GM21360 (cell line): ENCODE measurements around the gene MSH4.
"Not testable (repeated sequence)": the region's sequence is repeated elsewhere in the genome, so short reads cannot be mapped to it uniquely, and the experiment has no call there.

Experiments
- ATAC-seq: cut with Tn5 transposase; IDR thresholded peaks from one replicate; pipeline ENCODE4 v1.9.1; 2021; ENCODE audit warnings: mild to moderate bottlenecking, moderate library complexity; ENCODE audit not compliant: unreplicated experiment

MSH4 gene

GRCh38 chr1:75796376-75797272, at the start of gene MSH4:
TSS of gene MSH4 (plus strand) at chr1:75796882. CDS start at chr1:75796986, 104 bp downstream.
- no peak for ATAC-seq

DNA sequence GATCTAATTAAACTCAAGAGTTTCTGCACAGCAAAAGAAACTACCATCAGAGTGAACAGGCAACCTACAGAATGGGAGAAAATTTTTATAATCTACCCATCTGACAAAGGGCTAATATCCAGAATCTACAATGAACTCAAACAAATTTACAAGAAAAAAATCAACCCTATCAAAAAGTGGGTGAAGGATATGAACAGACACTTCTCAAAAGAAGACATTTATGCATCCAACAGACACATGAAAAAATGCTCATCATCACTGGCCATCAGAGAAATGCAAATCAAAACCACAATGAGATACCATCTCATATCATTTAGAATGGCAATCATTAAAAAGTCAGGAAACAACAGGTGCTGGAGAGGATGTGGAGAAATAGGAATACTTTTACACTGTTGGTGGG, 39.5 kb upstream of the MSH4 start:
- not testable (repeated sequence) for ATAC-seq

- ATAC-seq: not testable (repeated sequence)
These were observed 38.1 kb upstream of the MSH4 start for GRCh38 chr1:75758543-75758942.

GRCh38 chr1:75764057-75764655, 32.5 kb upstream of the MSH4 start:
- ATAC-seq: no peak

DNA sequence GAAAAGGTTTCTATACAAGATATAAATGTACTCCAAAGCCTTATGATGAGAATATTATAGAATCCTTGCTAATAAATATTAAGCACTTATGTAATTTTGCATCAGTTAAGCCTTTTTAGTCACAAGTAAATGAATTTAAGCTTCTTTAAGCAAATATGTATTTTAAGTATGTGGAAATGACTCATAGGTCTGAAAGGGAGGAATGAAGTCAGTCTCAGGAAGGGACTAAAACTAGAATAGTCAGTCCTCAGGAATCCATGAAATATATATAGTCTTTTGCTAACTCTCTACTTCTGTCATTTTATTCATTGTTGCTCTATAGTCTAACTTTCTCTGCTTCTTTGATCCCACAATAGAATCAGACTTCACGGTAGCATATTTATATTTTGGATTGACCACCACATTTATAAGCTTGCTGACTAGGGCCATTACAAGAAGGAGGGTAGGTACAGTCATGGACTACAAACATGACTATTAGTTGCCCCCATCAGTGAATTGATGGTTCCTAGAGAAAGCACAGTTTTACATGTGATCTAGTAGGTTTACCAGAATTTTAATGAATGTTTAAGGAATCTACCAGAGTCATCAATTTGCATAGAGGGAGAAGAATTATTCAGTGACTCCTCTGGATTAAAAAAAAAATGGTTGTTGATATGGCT, 30.9 kb upstream of the MSH4 start:
- ATAC-seq: no peak

DNA sequence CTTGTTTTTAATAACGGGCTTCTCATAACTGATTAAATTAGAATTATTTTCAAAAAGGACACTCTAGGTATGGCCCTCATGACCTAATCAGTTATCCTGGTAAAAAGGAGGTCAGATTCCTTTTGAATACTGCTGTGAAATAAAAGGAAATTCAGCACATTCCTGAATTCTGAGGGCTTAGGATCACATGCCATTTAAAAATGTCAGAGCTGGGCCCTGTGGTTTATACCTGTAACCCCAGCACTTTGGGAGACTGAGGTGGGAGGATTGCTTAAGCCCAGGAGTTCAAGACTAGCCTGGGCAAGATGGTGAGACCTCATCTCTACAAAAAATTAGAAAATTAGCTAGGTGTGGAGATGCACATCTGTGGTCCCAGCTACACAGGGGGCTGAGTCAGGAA, 28.7 kb upstream of the MSH4 start:
- ATAC-seq: no peak

- ATAC-seq: no peak
These were observed 25.9 kb upstream of the MSH4 start for GRCh38 chr1:75770761-75771160.

- ATAC-seq: no peak
These were observed 24.7 kb upstream of the MSH4 start for GRCh38 chr1:75771978-75772377.

DNA sequence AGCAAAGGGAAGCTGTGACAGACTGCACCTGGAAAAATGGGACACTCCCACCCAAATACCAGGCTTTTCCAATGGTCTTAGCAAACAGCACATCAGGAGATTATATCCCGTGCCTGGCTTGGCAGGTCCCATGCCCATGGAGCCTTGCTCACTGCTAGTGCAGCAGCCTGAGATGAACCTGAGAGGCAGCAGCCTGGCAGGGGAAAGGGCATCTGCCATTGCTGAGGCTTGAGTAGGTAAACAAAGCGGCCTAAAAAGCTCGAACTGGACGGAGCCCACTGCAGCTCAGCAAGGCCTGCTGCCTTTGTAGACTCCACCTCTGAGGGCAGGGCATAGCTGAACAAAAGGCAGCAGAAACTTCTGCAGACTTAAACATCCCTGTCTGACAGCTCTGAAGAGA, 18.9 kb upstream of the MSH4 start:
- not testable (repeated sequence) for ATAC-seq

GRCh38 chr1:75778694-75779093, 18.0 kb upstream of the MSH4 start:
- not testable (repeated sequence) for ATAC-seq

DNA sequence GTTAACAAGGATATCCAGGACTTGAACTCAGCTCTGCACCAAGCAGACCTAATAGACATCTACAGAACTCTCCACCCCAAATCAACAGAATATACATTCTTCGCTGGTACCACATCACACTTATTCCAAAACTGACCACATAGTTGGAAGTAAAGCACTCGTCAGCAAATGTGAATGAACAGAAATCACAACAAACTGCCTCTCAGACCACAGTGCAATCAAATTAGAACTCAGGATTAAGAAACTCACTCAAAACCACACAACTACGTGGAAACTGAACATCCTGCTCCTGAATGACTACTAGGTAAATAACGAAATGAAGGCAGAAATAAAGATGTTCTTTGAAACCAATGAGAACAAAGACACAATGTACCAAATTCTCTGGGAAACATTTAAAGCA, 16.5 kb upstream of the MSH4 start:
- not testable (repeated sequence) for ATAC-seq

DNA sequence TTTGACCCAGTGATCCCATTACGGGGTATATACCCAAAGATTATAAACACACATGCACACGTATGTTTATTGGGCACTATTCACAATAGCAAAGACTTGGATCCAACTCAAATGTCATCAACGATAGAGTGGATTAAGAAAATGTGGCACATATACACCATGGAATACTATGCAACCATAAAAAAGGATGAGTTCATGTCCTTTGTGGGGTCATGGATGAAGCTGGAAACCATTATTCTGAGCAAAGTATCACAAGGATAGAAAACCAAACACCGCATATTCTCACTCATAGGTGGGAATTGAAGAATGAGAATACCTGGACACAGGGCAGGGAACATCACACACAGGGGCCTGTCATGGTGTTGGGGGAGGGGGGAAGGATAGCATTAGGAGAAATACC, 12.8 kb upstream of the MSH4 start:
- not testable (repeated sequence) for ATAC-seq

DNA sequence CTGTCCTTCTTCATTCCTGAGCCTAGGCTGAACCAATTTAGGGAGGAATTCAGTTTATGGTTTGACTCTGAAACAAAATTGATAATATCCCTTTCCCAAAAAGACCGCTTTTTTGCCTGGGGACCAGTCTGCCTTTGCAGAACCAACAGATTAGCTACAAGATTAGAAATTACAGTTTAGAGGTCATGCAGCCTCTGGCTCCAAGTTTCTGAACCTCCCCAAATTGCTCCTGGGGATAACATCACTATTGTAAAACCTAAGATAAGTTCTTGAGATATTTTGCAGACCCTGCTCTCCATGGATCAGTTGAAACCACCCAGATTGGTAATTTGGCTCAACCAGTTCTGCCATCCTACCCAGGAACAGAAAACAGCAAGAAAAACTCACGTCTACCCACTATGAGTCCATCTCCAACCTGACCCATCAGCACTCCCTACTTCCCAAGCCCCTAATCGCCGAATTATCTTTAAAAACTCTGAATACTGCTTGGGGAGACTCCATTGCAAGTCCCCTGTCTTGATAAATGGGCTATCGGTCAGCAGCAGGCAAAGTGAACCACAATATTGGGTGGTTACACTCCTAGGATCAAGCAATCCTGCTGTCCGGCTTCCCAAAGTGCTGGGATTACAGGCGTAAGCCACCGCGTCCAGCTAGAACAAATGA, 11.2 kb upstream of the MSH4 start:
- ATAC-seq: peak; percentile 9

DNA sequence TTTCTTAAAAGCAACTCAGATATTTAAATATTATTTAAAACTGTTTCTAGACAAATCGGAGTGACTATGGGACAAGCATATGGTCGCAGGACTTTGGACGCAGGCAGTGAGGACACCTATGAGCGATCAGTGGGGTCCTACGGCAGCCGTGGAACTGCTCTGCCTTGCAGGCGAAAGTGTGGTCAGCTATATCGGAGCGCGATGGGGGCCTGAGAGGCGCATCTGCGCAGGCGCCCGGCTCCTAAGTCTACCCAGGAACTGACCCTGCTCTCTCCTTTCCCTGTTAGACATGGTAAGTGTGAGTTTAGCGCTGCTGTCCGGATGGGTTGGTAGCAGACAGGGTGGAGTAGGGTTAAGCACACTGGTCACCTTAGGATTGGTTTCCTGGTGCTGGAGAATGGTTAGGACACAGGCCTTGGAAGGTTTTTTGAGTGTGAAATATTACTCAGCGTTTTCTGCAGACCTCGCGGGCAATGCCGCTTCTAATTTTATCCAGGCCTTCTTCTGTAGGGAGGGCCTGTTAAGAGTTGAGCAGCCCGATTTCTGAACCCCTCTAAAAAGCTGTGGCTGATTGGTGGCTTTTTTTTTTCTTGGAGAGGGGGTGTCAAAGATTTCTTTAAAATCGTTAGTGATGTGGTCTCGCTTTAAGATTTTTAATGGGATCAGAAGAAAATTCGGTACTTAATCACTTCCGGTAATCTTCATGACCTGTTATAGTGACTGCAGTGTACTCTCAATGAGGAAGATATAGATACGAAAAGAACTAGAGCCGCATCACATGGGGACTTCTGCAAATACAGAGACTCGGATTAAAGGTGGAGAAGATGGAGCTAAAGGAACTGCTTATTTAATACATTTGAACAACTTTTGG, 10.5 kb upstream of the MSH4 start, which contains the start of gene RABGGTB:
Gene RABGGTB (plus strand): TSS at position 274 of the 871 bp plus-strand sequence. CDS start 16 bp downstream, at position 290.
- ATAC-seq: peak; percentile 65

- no peak for ATAC-seq
These were observed 9.7 kb upstream of the MSH4 start for GRCh38 chr1:75786901-75787493.

GRCh38 chr1:75787524-75787923, 9.2 kb upstream of the MSH4 start:
- ATAC-seq: no peak

DNA sequence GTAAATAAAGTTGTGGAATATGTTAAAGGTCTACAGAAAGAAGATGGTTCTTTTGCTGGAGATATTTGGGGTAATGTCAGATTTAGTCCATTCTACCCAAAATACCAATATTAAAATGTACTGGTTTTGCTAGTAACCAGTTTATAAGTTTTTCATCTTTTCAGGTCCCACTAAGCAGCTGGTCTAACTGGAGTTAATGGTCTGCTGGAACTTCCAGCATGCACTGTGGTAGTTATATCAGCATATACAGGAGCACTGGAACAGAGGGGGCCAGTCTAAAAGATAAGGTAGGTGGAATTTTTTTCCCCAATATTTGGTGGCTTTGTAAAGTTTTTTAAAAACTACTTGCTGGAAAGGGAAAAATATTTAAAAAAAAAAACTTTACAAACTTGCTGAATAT, 6.7 kb upstream of the MSH4 start:
- no peak for ATAC-seq

- no peak for ATAC-seq
These were observed 5.7 kb upstream of the MSH4 start for GRCh38 chr1:75791022-75791421.

DNA sequence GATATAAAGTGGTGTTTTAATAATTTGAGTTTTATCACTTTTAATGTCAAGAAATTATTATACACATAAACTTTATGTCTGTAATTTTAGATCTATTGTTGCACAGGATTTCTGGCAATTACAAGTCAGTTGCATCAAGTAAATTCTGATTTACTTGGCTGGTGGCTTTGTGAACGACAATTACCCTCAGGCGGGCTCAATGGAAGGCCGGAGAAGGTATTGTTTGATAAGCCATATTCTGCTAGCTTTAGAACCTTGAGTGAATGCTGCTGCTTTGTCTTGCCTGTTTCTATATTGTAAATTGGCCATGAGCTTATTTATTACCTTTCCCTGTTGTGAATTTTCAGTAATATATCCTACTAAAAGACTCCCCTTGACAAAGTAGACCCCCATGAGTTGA, 4.6 kb upstream of the MSH4 start:
- no peak for ATAC-seq

DNA sequence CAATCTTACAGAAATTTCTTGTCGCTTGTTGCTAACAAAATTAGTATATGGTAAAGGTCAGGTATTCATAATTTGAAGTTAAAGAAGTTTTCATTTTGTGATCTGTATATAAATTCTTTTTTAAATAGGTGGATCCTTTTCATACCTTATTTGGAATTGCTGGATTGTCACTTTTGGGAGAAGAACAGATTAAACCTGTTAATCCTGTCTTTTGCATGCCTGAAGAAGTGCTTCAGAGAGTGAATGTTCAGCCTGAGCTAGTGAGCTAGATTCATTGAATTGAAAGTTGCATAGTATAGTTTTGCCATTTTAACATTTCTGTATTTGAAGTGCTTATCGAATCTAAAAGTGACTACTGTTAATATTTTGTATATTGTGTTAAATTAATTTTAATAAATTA, 2.3 kb upstream of the MSH4 start:
- ATAC-seq: no peak
